ENCODE results near the gene BTBD18. TPM values are rescaled to one million over a fixed set of nuclear protein-coding genes. Genes with fewer than 3 reads are reported as not detected.

Gene BTBD18
- total and polyA plus RNA-seq, 2 of the 13 experiments (the other 11 are each of a cell fraction or from before 2014, with no cell fraction given), result not detected

DNA sequence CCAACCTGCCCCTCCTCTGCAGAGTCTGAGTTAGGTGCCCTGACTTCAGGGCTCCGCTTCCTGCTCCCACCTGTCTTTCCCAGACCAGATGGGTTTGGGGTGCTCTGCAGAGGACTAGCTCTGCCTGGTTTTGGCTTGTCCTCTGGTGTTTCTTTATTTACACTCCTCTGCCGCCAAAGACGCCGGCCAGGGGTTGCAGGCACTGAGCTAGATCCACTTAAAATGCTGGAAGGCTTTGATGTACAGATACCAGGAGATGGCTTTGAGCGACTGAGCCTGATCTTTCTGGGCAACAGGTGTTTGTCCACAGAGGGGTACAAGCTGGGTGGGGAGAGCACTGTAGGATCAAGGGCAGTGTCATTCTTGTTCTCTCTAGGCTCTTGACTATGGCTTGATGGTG, 6.4 kb downstream of the BTBD18 start (continued):
- TF ChIP-seq ZNF749 (CRISPR knock-in tag; IDR thresholded peaks at IDR 0.05; ENCODE audit: borderline replicate concordance), result no peak
- TF ChIP-seq PITX1 (CRISPR knock-in tag; IDR thresholded peaks at IDR 0.05), result no peak
- no peak for TF ChIP-seq FOXK1 (CRISPR knock-in tag; IDR thresholded peaks at IDR 0.05; ENCODE audit: borderline replicate concordance, low read depth)

GRCh38 chr11:57744357-57744756, 7.3 kb downstream of the BTBD18 start:
- in situ Hi-C loops (cut with HindIII; ENCODE audit: extremely low pct_ligation_motif_present, low pct_unique_long_range_greater_than_20kb), result loop anchor here (10.0 kb wide), 1 partner anchor 770 kb away; no protein-coding TSS in a partner anchor
- no peaks in the 10 kb centered on the region for H4K20me1 ChIP-seq (ENCODE audit: insufficient read depth, low read length)
- CTCF ChIA-PET (ENCODE audit: low intra/inter-chr PET ratio, low total read pairs), result no interaction called here
- H3K27me3 ChIP-seq (ENCODE audit: control insufficient read depth in 1 of 2, insufficient read depth in 2 of 2, low read length in 2 of 2), result no peaks in the 10 kb centered on the region
- H3K27ac ChIP-seq (ENCODE audit: extremely low read length, insufficient read depth, low read length), result no peak overlapping the region
- FAIRE-seq (no peak), DNase-seq (ENCODE audit: low spot score) (no peak), ATAC-seq (no peak)
- H3K36me3 ChIP-seq (replicated peaks in 1 of 2; ENCODE audit: control insufficient read depth in 1 of 2, insufficient read depth in 2 of 2, low read length in 2 of 2), result peaks cover 7 to 49% of the 10 kb centered on the region in 2 experiments
- no peaks in the 10 kb centered on the region for H3K9me3 ChIP-seq (ENCODE audit: low read length)
- BruUV-seq (replicated peaks), result no TSS peak
- WGBS (ENCODE audit: low lambda C conversion rate), result 100% methylated on average over 1 of the region's 2 CpGs
- no peak overlapping the region for H3K4me2 ChIP-seq (ENCODE audit: low read depth, low read length)
- H3K9ac ChIP-seq (ENCODE audit: insufficient read depth, low read depth, low read length), result no peak overlapping the region
- H2AFZ ChIP-seq (ENCODE audit: low read length), result no peak overlapping the region
- peaks cover 7% of the 10 kb centered on the region; the same call in 1 of the 2 replicates for H3K4me1 ChIP-seq (ENCODE audit: insufficient read depth, low read length)
- POLR2A ChIA-PET, result interaction anchor here (0.8 to 1.2 kb wide), 3 partner anchors 17 to 34 kb away, joined by 4 to 8 read pairs (median 5); partner anchors contain the start of gene CTNND1
- intact Hi-C loops (cut with micrococcal nuclease; ENCODE audit: unreplicated experiment), result no loop called here
- H3K4me3 ChIP-seq (replicated peaks in 1 of 3; ENCODE audit: insufficient read depth in 1 of 3, low read depth in 2 of 3, low read length in 3 of 3), result no peak overlapping the region
- H3K79me2 ChIP-seq (ENCODE audit: insufficient read depth, low read length), result peaks cover 12% of the 10 kb centered on the region
- TF ChIP-seq ZNF674 (CRISPR knock-in tag; IDR thresholded peaks at IDR 0.05; ENCODE audit: low read depth), result no peak
- no peak for TF ChIP-seq ZNF333 (CRISPR knock-in tag; IDR thresholded peaks at IDR 0.05; ENCODE audit: borderline replicate concordance)
- TF ChIP-seq ZUFSP (CRISPR knock-in tag; IDR thresholded peaks at IDR 0.05; ENCODE audit: borderline replicate concordance), result no peak
- no peak for TF ChIP-seq TMF1 (CRISPR knock-in tag; IDR thresholded peaks at IDR 0.05; ENCODE audit: low read depth)
- no peak for TF ChIP-seq ZNF30 (CRISPR knock-in tag; IDR thresholded peaks at IDR 0.05)
- no peak for TF ChIP-seq ZNF678 (CRISPR knock-in tag; IDR thresholded peaks at IDR 0.05)
- no peak for TF ChIP-seq SAP130 (CRISPR knock-in tag; IDR thresholded peaks at IDR 0.05; ENCODE audit: low read depth)
- no peak for TF ChIP-seq MZF1 (CRISPR knock-in tag; IDR thresholded peaks at IDR 0.05; ENCODE audit: borderline replicate concordance)
- no peak for TF ChIP-seq ZNF598 (CRISPR knock-in tag; IDR thresholded peaks at IDR 0.05; ENCODE audit: borderline replicate concordance)
- TF ChIP-seq ZNF124 (CRISPR knock-in tag; IDR thresholded peaks at IDR 0.05), result no peak
- TF ChIP-seq ARNT (IDR thresholded peaks at IDR 0.05), result no peak
- TF ChIP-seq ZNF660 (CRISPR knock-in tag; IDR thresholded peaks at IDR 0.05; ENCODE audit: borderline replicate concordance, low read depth), result no peak
- TF ChIP-seq SIX1 (CRISPR knock-in tag; IDR thresholded peaks at IDR 0.05; ENCODE audit: borderline replicate concordance), result no peak
- TF ChIP-seq, protein P1, sequence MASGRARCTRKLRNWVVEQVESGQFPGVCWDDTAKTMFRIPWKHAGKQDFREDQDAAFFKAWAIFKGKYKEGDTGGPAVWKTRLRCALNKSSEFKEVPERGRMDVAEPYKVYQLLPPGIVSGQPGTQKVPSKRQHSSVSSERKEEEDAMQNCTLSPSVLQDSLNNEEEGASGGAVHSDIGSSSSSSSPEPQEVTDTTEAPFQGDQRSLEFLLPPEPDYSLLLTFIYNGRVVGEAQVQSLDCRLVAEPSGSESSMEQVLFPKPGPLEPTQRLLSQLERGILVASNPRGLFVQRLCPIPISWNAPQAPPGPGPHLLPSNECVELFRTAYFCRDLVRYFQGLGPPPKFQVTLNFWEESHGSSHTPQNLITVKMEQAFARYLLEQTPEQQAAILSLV (CRISPR knock-in tag; IDR thresholded peaks at IDR 0.05; ENCODE audit: borderline replicate concordance), result no peak
- TF ChIP-seq ZNF703 (CRISPR knock-in tag; IDR thresholded peaks at IDR 0.05; ENCODE audit: borderline replicate concordance), result no peak
- no peak for TF ChIP-seq NPAS2 (CRISPR knock-in tag; IDR thresholded peaks at IDR 0.05; ENCODE audit: borderline replicate concordance)

All from HepG2 (cell line).